HCT116 (cell line): Measurements from ENCODE around the gene GUK1. TPM values are rescaled to one million over a fixed set of nuclear protein-coding genes. Genes with fewer than 3 reads are reported as not detected.

ENCODE experiments used
- ATAC-seq: fragments of 200-7000 bp; cut with Tn5 transposase; 2 replicates; pipeline ENCODE4 v1.9.1; 2020; ENCODE audit warnings: mild to moderate bottlenecking, moderate library complexity
- BruUV-seq: library from RNA; stranded (reverse); fragments of 400-500 nt; replicated peaks from 2 replicates; lab custom pipeline; 2021; lab: Mats Ljungman, UMichigan
- CTCF ChIA-PET: fragments of 300-600 bp; sonication (Branson Sonifier 250); formaldehyde crosslinking; loops from one replicate; lab custom pipeline; 2021; ENCODE audit warnings: antibody characterized with exemption; lab: Charles Lee
- POLR2A ChIA-PET: fragments of 300-600, 350-600 bp; sonication (Branson Sonifier 250); formaldehyde crosslinking; loops from one replicate; lab custom pipeline; 2021; ENCODE audit warnings: antibody characterized with exemption; lab: Charles Lee
- RAD21 ChIA-PET, 2 experiments: fragments of 300-600 bp; sonication (Branson Sonifier 250); formaldehyde crosslinking; loops; one replicate each; lab custom pipeline; 2023; ENCODE audit warnings: low total read pairs in 2 of 2; ENCODE audit not compliant: uncharacterized antibody in 2 of 2, unreplicated experiment in 2 of 2, low non-redundant PET in 1 of 2; lab: Charles Lee
- DNase-seq: peaks from one replicate; pipeline ENCODE4 v3.0.0-alpha.2; 2010; ENCODE audit warnings: low read depth, low spot score
- H2AFZ ChIP-seq: fragments of 200-600 bp; shearing (Covaris generic), sonication (generic); 2 replicates; pipeline ENCODE4 v1.6.1; 2017; ENCODE audit warnings: low read depth, mixed run types, mixed read lengths, antibody characterized with exemption, low read length; ENCODE audit not compliant: poor library complexity, severe bottlenecking
- H3K27ac ChIP-seq: 2 replicates; pipeline ENCODE4 v1.5.1; 2012; ENCODE audit warnings: low read depth, low read length
- H3K27me3 ChIP-seq: fragments of 200-600 bp; sonication (generic); 2 replicates; pipeline ENCODE4 v1.6.1; 2016; ENCODE audit warnings: mixed run types, low read length, mixed read lengths; ENCODE audit not compliant: insufficient read depth
- H3K36me3 ChIP-seq, 2 experiments: fragments of 200-500 bp in 1 of 2; fragments of 200-600 bp in 1 of 2; sonication (Bioruptor generic) in 1 of 2; sonication (generic) in 1 of 2; 2 replicates each; pipeline versions ENCODE4 v1.5.1 to v1.6.1; 2014 to 2016; ENCODE audit warnings: low read length in 2 of 2, inconsistent platforms in 1 of 2, mixed read lengths in 1 of 2, mixed run types in 1 of 2; ENCODE audit not compliant: insufficient read depth in 2 of 2, control insufficient read depth in 1 of 2
- H3K4me1 ChIP-seq, 2 experiments: fragments of 200-600 bp in 1 of 2; sonication (generic) in 1 of 2; 2 replicates each; pipeline versions ENCODE4 v1.5.1 to v1.6.1; 2012 to 2017; ENCODE audit warnings: low read length in 2 of 2, inconsistent platforms in 1 of 2, mild to moderate bottlenecking in 1 of 2, mixed read lengths in 1 of 2, mixed run types in 1 of 2, moderate library complexity in 1 of 2; ENCODE audit not compliant: insufficient read depth in 2 of 2, control insufficient read depth in 1 of 2
- H3K4me2 ChIP-seq: fragments of 200-600 bp; sonication (generic); 2 replicates; pipeline ENCODE4 v1.6.1; 2017; ENCODE audit warnings: mixed run types, low read length, mixed read lengths
- H3K4me3 ChIP-seq, 2 experiments: fragments of 200-600 bp in 1 of 2; sonication (generic) in 1 of 2; replicated peaks in 1 of 2; 2 replicates each; pipeline ENCODE4 v1.5.1; 2011 to 2016; ENCODE audit warnings: low read length in 2 of 2, control low read depth in 1 of 2, low read depth in 1 of 2, mild to moderate bottlenecking in 1 of 2, mixed read lengths in 1 of 2, mixed run types in 1 of 2
- H3K79me2 ChIP-seq: fragments of 200-600 bp; sonication (generic); 2 replicates; pipeline ENCODE4 v1.6.1; 2017; ENCODE audit warnings: mild to moderate bottlenecking, mixed run types, low read length, moderate library complexity, mixed read lengths; ENCODE audit not compliant: insufficient read depth
- H3K9ac ChIP-seq: fragments of 200-600 bp; sonication (generic); 2 replicates; pipeline ENCODE4 v1.6.1; 2016; ENCODE audit warnings: low read length, mixed read lengths
- H3K9me2 ChIP-seq: fragments of 200-600 bp; sonication (generic), shearing (Covaris generic); 2 replicates; pipeline ENCODE4 v1.6.1; 2017; ENCODE audit warnings: mixed run types, mild to moderate bottlenecking, moderate library complexity; ENCODE audit not compliant: insufficient read depth
- H3K9me3 ChIP-seq, 2 experiments: fragments of 200-500 bp in 1 of 2; fragments of 200-600 bp in 1 of 2; sonication (Bioruptor generic) in 1 of 2; sonication (generic) in 1 of 2; 2 replicates each; pipeline ENCODE4 v1.6.1; 2014 to 2017; ENCODE audit warnings: low read length in 2 of 2, mixed read lengths in 2 of 2, inconsistent platforms in 1 of 2, low read depth in 1 of 2, mild to moderate bottlenecking in 1 of 2, mixed run types in 1 of 2, moderate library complexity in 1 of 2; ENCODE audit not compliant: control insufficient read depth in 1 of 2, insufficient read depth in 1 of 2
- H4K20me1 ChIP-seq: fragments of 200-600 bp; sonication (generic), shearing (Covaris generic); 2 replicates; pipeline ENCODE4 v1.6.1; 2017; ENCODE audit warnings: mixed run types, mild to moderate bottlenecking, moderate library complexity; ENCODE audit not compliant: insufficient read depth
- JUND ChIP-seq: IDR thresholded peaks from 2 replicates; pipeline ENCODE4 v1.6.1; 2012
- POLR2A ChIP-seq: IDR thresholded peaks from 2 replicates; pipeline ENCODE4 v1.7.0; 2011; ENCODE audit warnings: borderline replicate concordance; ENCODE audit not compliant: insufficient read depth, insufficient read length; ENCODE audit errors: extremely low read depth
- RAD21 ChIP-seq: IDR thresholded peaks from 2 replicates; pipeline ENCODE4 v1.6.1; 2012; ENCODE audit warnings: low read depth, mild to moderate bottlenecking
- SIN3A ChIP-seq: IDR thresholded peaks from 2 replicates; pipeline ENCODE4 v1.6.1; 2012; ENCODE audit warnings: low read depth
- SRF ChIP-seq: IDR thresholded peaks from 2 replicates; pipeline ENCODE4 v1.6.1; 2012; ENCODE audit warnings: low read depth
- intact Hi-C: fragments of 100-400 bp; cut with micrococcal nuclease; formaldehyde crosslinking; loops from 2 replicates; pipeline ENCODE4 v1.10.0; 2022
- total RNA-seq: library from RNA; stranded (reverse); gene quantifications from one replicate; pipeline ENCODE4 v1.2.1, GENCODE V29; 2021; ENCODE audit not compliant: unreplicated experiment

The GUK1 gene
- total RNA-seq, 1 experiment from 2014 or later: 145 TPM

- intact Hi-C loops: no loop called here
- Histone ChIP-seq H3K27me3 (no peaks in the 10 kb centered on the region), H3K4me2 (no peak overlapping the region), H3K9ac (no peak overlapping the region), H3K9me2 (no peaks in the 10 kb centered on the region), H4K20me1 (no peaks in the 10 kb centered on the region), H3K4me3 (no peak overlapping the region), H3K27ac (no peak overlapping the region), H3K79me2 (no peaks in the 10 kb centered on the region), H2AFZ (no peak overlapping the region), H3K4me1 (0 out of 4 replicates have a peak, but pooled peaks cover 0 to 9% of the 10 kb centered on the region in 2 experiments), H3K36me3 (no peaks in the 10 kb centered on the region), H3K9me3 (no peaks in the 10 kb centered on the region)
- ChIA-PET POLR2A (no interaction called here), CTCF (no interaction called here), RAD21 (no interaction called here)
- TF ChIP-seq RAD21 (no peak), POLR2A (no peak), JUND (no peak), SRF (no peak), SIN3A (no peak)
- ATAC-seq (no peak), DNase-seq (no peak)
- BruUV-seq: no TSS peak
Measured at GRCh38 chr1:228181645-228182034, 41.6 kb downstream of the GUK1 start.

DNA sequence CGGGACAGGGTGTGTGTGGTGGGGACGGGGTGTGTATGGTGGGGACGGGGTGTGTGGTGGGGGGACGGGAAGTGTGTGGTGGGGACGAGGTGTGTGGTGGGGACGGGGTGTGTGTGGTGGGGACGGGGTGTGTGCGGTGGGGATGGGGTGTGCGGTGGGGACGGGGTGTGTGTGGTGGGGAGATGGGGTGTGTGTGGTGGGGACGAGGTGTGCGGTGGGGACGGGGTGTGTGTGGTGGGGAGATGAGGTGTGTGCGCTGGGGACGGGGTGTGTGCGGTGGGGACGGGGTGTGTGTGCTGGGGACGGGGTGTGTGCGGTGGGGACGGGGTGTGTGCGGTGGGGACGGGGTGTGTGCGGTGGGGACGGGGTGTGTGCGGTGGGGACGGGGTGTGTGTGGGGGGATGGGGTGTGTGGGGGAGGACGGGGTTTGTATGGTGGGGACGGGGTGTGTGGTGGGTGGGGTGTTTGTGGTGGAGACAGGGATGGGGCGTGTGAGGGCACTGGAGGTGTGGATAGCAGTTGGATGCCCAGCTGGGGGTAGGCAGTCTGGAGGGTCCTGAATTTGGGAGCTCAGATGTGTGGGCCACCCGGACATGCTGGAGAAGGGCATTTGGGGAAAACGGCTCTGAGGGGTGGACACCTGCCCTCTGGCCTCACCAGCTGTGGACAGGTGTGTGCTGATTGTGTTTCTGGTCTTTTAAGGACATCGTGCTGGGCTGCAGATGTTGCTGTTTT is 42.4 kb downstream of the GUK1 start:
- no peak overlapping the region for H3K27ac ChIP-seq
- ChIA-PET RAD21 (no interaction called here), POLR2A (no interaction called here), CTCF (no interaction called here)
- no peaks in the 10 kb centered on the region for H3K9me3 ChIP-seq
- H4K20me1 ChIP-seq: no peaks in the 10 kb centered on the region
- H3K9ac ChIP-seq: no peak overlapping the region
- no peak overlapping the region for H3K4me2 ChIP-seq
- BruUV-seq: no TSS peak
- DNase-seq: no peak
- H3K36me3 ChIP-seq: no peaks in the 10 kb centered on the region
- TF ChIP-seq JUND: no peak
- TF ChIP-seq POLR2A: no peak
- no peak overlapping the region for H2AFZ ChIP-seq
- intact Hi-C loops: no loop called here
- no peaks in the 10 kb centered on the region for H3K9me2 ChIP-seq
- H3K4me1 ChIP-seq: 0 out of 4 replicates have a peak, but pooled peaks cover 0 to 9% of the 10 kb centered on the region in 2 experiments
- ATAC-seq: no peak
- H3K27me3 ChIP-seq: no peaks in the 10 kb centered on the region
- no peaks in the 10 kb centered on the region for H3K79me2 ChIP-seq
- no peak overlapping the region for H3K4me3 ChIP-seq
